Measurements from ENCODE around the gene PRSS3.
"Not testable (repeated sequence)": the region's sequence is repeated elsewhere in the genome, so short reads cannot be mapped to it uniquely, and the experiment has no call there.

PRSS3 gene

DNA sequence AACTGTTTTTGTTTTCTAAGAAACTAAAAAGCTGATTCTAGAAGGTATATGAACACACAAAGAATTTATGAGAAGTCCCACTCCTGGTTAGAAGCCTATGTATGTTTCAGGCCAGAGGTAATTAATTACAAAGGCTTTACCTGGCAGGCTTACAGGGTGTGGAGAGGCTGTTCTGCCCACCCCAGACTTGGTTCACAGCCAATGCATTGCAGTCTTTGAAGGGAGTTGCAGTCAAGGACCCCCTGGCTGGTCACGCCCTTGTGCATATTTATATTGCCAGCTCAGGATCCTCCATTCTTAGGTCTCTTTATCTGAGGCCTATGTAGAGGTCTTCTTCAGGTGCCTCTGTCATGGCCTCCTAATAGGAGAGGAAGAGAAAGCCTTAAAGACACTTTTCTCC is 13.6 kb upstream of the PRSS3 start:
- TF ChIP-seq, protein P1, sequence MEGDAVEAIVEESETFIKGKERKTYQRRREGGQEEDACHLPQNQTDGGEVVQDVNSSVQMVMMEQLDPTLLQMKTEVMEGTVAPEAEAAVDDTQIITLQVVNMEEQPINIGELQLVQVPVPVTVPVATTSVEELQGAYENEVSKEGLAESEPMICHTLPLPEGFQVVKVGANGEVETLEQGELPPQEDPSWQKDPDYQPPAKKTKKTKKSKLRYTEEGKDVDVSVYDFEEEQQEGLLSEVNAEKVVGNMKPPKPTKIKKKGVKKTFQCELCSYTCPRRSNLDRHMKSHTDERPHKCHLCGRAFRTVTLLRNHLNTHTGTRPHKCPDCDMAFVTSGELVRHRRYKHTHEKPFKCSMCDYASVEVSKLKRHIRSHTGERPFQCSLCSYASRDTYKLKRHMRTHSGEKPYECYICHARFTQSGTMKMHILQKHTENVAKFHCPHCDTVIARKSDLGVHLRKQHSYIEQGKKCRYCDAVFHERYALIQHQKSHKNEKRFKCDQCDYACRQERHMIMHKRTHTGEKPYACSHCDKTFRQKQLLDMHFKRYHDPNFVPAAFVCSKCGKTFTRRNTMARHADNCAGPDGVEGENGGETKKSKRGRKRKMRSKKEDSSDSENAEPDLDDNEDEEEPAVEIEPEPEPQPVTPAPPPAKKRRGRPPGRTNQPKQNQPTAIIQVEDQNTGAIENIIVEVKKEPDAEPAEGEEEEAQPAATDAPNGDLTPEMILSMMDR (IDR thresholded peaks at IDR 0.05; ENCODE audit: insufficient read depth, low read depth, low read length, missing control alignments): no peak
- no peak overlapping the region for H3K4me3 ChIP-seq (ENCODE audit: low read depth, low read length)
- no peak for DNase-seq (ENCODE audit: low read depth)

DNA sequence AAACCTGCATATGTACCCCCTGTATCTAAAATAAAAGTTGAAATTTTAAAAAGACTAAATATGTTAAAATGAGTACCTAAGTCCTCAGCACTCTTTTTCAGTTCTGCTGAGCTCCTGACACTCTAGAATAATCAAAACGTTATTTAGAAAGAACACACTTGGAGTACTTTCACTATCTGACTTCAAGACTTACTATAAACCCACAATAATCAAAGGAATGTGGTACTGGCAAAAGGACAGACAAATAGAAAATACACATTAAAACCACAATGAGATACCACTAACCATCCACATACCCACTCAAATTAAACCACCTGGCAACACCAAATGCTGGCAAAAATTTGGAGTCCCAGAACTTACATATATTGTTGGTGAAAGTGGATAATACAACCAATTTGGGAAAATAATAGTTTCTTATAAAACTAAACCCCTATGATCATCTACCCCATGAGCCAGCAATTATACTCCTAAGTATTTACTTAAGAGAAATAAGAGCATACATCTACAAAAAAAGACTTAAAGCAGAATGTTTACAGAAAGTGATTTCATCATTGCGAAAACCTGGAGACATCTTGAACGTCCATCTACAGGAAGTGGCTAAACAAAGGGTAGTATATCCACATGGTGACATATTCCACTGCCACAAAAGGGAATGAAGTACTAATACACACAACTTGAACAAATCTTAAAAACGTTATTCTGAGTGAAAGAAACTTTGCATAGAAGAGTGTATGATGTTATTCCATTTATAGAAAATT is 12.8 kb upstream of the PRSS3 start:
- TF ChIP-seq, protein P1 (IDR thresholded peaks at IDR 0.05; ENCODE audit: insufficient read depth, low read depth, low read length, missing control alignments): no peak
- no peak overlapping the region for H3K4me3 ChIP-seq (ENCODE audit: low read depth, low read length)
- no peak for DNase-seq (ENCODE audit: low read depth)

DNA sequence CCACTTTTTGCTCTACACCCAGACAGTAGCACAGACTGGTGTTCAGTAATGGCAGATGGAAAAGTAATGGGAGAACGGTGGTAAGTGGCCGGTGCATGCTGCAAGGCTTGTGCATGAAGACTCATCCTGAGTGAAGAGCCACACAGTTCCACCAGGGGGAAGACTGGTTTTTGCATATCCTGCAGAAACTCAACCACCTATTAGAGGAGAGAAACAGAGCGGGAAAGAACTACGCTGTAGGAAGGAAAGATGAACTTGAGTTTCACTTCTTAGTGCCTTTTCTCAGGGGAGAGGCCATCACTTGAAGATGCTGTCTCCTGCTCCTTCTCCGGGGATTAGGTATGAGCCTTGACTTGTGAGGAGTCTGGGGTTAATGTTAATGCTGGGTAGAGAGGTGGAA is 9.4 kb upstream of the PRSS3 start:
- peak; percentile 47 for DNase-seq (ENCODE audit: low read depth)
- TF ChIP-seq, protein P1 (IDR thresholded peaks at IDR 0.05; ENCODE audit: insufficient read depth, low read depth, low read length, missing control alignments): peak; percentile 35
- H3K4me3 ChIP-seq (ENCODE audit: low read depth, low read length): no peak overlapping the region

DNA sequence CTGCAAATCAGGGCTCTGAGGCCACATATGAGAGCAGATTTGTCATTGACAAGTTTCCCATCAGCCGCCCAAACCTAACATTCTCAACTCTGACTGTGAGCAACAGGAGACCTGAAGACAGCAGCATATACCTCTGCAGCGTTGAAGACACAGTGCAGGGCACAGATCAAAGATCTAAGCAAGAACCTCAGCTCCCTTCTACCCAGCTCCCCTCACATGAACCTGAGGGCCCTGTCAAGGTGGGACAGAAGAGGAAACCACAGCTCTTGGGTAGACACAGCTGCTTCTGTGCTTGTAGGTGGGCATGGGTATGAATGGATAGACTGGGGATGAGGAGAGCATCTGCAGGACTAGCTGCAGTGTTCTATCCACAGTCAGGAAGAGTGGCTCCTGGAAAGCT is 8.7 kb upstream of the PRSS3 start:
- no peak for DNase-seq (ENCODE audit: low read depth)
- TF ChIP-seq, protein P1 (IDR thresholded peaks at IDR 0.05; ENCODE audit: insufficient read depth, low read depth, low read length, missing control alignments): no peak
- H3K4me3 ChIP-seq (ENCODE audit: low read depth, low read length): no peak overlapping the region

DNA sequence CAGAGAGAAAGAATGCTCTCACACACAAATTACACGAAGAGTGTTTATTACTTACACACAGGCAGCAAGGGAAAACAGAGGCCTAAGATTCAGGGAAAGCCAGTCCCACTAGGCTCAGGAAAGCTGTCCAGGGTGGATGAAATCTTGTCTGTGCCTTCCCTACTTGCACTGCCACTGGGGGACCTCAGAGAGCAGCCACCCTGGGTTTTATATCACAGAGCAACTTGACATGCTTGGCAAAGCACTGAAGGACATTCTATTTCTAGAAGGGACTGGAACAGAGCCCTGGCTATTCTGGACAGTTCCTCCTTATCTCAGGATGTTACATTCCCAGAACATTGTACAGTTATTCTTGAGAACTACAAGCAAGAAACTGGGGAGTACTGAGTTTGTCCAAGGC is 7.5 kb upstream of the PRSS3 start:
- no peak overlapping the region for H3K4me3 ChIP-seq (ENCODE audit: low read depth, low read length)
- TF ChIP-seq, protein P1 (IDR thresholded peaks at IDR 0.05; ENCODE audit: insufficient read depth, low read depth, low read length, missing control alignments): no peak
- no peak for DNase-seq (ENCODE audit: low read depth)

DNA sequence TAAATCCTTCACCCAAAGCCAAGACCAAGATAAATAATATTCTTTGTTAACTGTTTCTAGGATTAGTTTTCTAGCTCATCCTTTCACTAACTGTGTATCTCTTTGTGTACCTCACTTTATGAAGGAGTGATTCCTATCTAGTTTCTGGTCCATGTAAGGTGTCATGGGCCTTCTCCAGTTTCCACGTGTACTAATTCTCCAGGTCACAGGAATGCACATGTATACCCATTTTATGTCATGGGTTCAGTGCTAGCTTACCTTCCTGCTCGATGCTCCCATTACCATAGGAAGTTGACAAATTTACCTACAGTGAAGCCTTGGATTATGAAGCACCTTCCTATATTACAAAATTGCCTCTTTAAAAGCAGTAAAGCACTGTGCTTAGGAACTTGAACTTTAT is 5.9 kb upstream of the PRSS3 start:
- not testable (repeated sequence) for H3K4me3 ChIP-seq (ENCODE audit: low read depth, low read length); DNase-seq (ENCODE audit: low read depth)

DNA sequence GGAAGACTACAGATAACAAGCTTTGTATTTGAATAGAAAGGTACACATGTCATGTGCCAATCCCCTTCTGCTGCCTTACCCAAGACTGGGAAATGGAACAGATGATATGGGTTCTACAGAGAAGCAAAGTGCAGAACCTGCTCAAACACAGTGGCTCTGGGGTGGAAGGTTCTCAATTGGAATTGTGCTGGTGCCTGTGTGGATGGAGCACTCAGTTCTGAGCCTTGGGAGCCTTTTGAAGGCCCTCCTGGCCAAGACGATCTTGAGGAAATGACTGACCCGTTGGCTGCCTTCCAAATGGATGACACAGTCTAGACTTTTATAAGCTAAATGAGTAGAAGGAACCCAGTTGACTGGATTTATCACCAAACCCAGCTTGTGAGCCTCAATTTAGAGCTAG is 4.2 kb upstream of the PRSS3 start:
- no peak overlapping the region for H3K4me3 ChIP-seq (ENCODE audit: low read depth, low read length)
- TF ChIP-seq, protein P1 (IDR thresholded peaks at IDR 0.05; ENCODE audit: insufficient read depth, low read depth, low read length, missing control alignments): no peak
- no peak for DNase-seq (ENCODE audit: low read depth)

DNA sequence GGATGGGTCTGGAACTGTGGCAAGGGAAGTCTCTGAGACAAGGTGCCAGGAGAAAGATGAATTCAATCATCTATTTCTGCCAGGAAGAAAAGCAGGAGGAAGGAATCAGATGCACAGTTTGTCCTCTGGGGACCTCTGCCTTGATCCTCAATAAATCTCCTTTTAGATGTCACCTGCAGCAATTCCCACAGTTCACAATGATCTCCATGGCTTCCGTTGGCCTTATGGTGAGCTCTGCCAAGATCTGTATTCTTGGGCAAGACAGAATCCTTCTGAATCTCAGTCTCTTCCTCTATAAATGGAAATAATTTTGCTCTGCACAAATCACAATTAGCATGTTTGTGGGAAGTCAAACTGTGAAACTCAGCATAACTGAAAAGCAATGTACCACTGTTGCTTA is 1.9 kb upstream of the PRSS3 start:
- not testable (repeated sequence) for H3K4me3 ChIP-seq (ENCODE audit: low read depth, low read length); DNase-seq (ENCODE audit: low read depth)
